B cell (primary cell): Measurements from ENCODE around the gene NDUFB7. TPM values are rescaled to one million over a fixed set of nuclear protein-coding genes. Genes with fewer than 3 reads are reported as not detected.
A peak's percentile ranks its signal among the peaks of the same experiment; 100 is the strongest.

Source experiments
- ATAC-seq: fragments of 200-7000 bp; cut with Tn5 transposase; one replicate; pipeline ENCODE4 v1.10.0; 2021; ENCODE audit warnings: low read depth, mild to moderate bottlenecking, moderate number of reproducible peaks, moderate library complexity
- CTCF ChIA-PET: fragments of 350-600 bp; sonication (Branson Sonifier 250); formaldehyde crosslinking; loops from one replicate; lab custom pipeline; 2021; ENCODE audit warnings: antibody characterized with exemption, inconsistent platforms; lab: Charles Lee
- POLR2A ChIA-PET: fragments of 350-600 bp; sonication (Branson Sonifier 250); formaldehyde crosslinking; loops from one replicate; lab custom pipeline; 2021; ENCODE audit warnings: antibody characterized with exemption; lab: Charles Lee
- DNase-seq: peaks from one replicate; pipeline ENCODE4 v3.0.0; 2013
- H2AFZ ChIP-seq: 2 replicates; pipeline ENCODE4 v1.6.1; 2012; ENCODE audit warnings: mild to moderate bottlenecking, low read depth, low read length; ENCODE audit not compliant: insufficient read depth, poor library complexity, severe bottlenecking
- H3K27ac ChIP-seq, 2 donors: 1 replicate in 1 of 2; 2 replicates in 1 of 2; pipeline ENCODE4 v1.5.1; 2012 to 2013; ENCODE audit warnings: low read length in 2 of 2, mild to moderate bottlenecking in 2 of 2, moderate library complexity in 1 of 2
- H3K27me3 ChIP-seq, 4 experiments: fragments of 200-600 bp in 1 of 4; sonication (generic) in 1 of 4; replicated peaks in 1 of 4; 1 replicate in 2 of 4; 2 replicates in 2 of 4; pipeline versions ENCODE4 v1.6.1 to v1.7.0; 2013 to 2016; ENCODE audit warnings: low read length in 3 of 4, mild to moderate bottlenecking in 2 of 4, mixed read lengths in 1 of 4, moderate library complexity in 1 of 4; ENCODE audit not compliant: insufficient read depth in 4 of 4, control insufficient read depth in 3 of 4; ENCODE audit errors: control extremely low read depth in 1 of 4
- H3K36me3 ChIP-seq, 2 experiments: replicated peaks in 1 of 2; 1 replicate in 1 of 2; 2 replicates in 1 of 2; pipeline versions ENCODE4 v1.6.1 to v1.7.1; 2013; ENCODE audit warnings: low read length in 1 of 2; ENCODE audit not compliant: insufficient read depth in 2 of 2, control insufficient read depth in 1 of 2; ENCODE audit errors: control extremely low read depth in 1 of 2, extremely low read depth in 1 of 2
- H3K4me1 ChIP-seq, 2 donors: fragments of 200-600 bp in 1 of 2; sonication (generic) in 1 of 2; 1 replicate in 1 of 2; 2 replicates in 1 of 2; pipeline versions ENCODE4 v1.5.1 to v1.6.1; 2013 to 2017; ENCODE audit warnings: low read length in 2 of 2; ENCODE audit not compliant: control insufficient read depth in 2 of 2, insufficient read depth in 2 of 2
- H3K4me2 ChIP-seq: replicated peaks from 2 replicates; pipeline ENCODE3; 2012; ENCODE audit warnings: mild to moderate bottlenecking, low read depth, low read length; ENCODE audit not compliant: poor library complexity, severe bottlenecking
- H3K4me3 ChIP-seq, 5 experiments: fragments of 200-600 bp in 1 of 5; sonication (generic) in 1 of 5; 1 replicate in 3 of 5; 2 replicates in 2 of 5; pipeline versions ENCODE4 v1.5.1 to v1.7.0; 2011 to 2016; ENCODE audit warnings: low read length in 4 of 5, mild to moderate bottlenecking in 4 of 5, low read depth in 2 of 5, control low read depth in 1 of 5, moderate library complexity in 1 of 5; ENCODE audit not compliant: insufficient read depth in 1 of 5; ENCODE audit errors: control extremely low read depth in 1 of 5, extremely low read depth in 1 of 5
- H3K79me2 ChIP-seq: fragments of 200-600 bp; sonication (generic); one replicate; pipeline ENCODE4 v1.6.0; 2016; ENCODE audit warnings: low read length; ENCODE audit not compliant: control insufficient read depth, insufficient read depth
- H3K9ac ChIP-seq: fragments of 200-600 bp; sonication (generic); 2 replicates; pipeline ENCODE4 v1.6.1; 2017; ENCODE audit warnings: mild to moderate bottlenecking, low read length, moderate library complexity
- H3K9me3 ChIP-seq, 3 donors: one replicate each; pipeline versions ENCODE4 v1.6.1 to v1.7.1; 2013; ENCODE audit warnings: low read length in 2 of 3; ENCODE audit not compliant: control insufficient read depth in 2 of 3, insufficient read depth in 1 of 3; ENCODE audit errors: control extremely low read depth in 1 of 3
- H4K20me1 ChIP-seq: 2 replicates; pipeline ENCODE4 v1.6.0; 2012; ENCODE audit warnings: mild to moderate bottlenecking, low read length; ENCODE audit not compliant: insufficient read depth, control insufficient read depth, poor library complexity, severe bottlenecking
- H3K27ac Mint-ChIP-seq: one replicate; pipeline ENCODE4 v1.8.0; 2021; ENCODE audit warnings: mixed read lengths
- H3K27me3 Mint-ChIP-seq: one replicate; pipeline ENCODE4 v1.8.0; 2021; ENCODE audit warnings: mixed read lengths
- H3K4me1 Mint-ChIP-seq: one replicate; pipeline ENCODE4 v1.8.0; 2021; ENCODE audit warnings: mixed read lengths
- H3K4me3 Mint-ChIP-seq: one replicate; pipeline ENCODE4 v1.8.0; 2021; ENCODE audit warnings: mixed read lengths
- H3K9me3 Mint-ChIP-seq: one replicate; pipeline ENCODE4 v1.8.0; 2022; ENCODE audit warnings: mixed read lengths; ENCODE audit not compliant: insufficient read depth
- EZH2 ChIP-seq: IDR thresholded peaks from 2 replicates; pipeline ENCODE4 v1.6.1; 2012; ENCODE audit warnings: borderline replicate concordance, low read depth, mild to moderate bottlenecking, moderate library complexity, low read length; ENCODE audit not compliant: insufficient read depth, poor library complexity, severe bottlenecking
- WGBS: methylation state at CpG from one replicate; pipeline ENCODE4 v1.1.5; 2013; ENCODE audit warnings: missing lambda C conversion rate; ENCODE audit not compliant: insufficient coverage; 5-methylcytosine and 5-hydroxymethylcytosine counted together
- intact Hi-C: fragments of 100-400 bp; cut with micrococcal nuclease; formaldehyde crosslinking; loops from one replicate; pipeline ENCODE4 v1.10.0; 2022
- polyA plus RNA-seq: library from polyadenylated mRNA; depleted of rRNA; stranded (reverse); fragments of >200 nt; gene quantifications from 2 replicates; pipeline ENCODE4 v1.2.3, GENCODE V29; 2012
- total RNA-seq, 2 donors: library from RNA; stranded (reverse); fragments of 120-200 nt in 1 of 2; gene quantifications; 1 replicate in 1 of 2; 2 replicates in 1 of 2; pipeline versions ENCODE4 v1.2.3 to v1.2.4, GENCODE V29; 2013 to 2022
- TF ChIP-seq, protein P1 (sequence below): fragments of 200-600 bp; IDR thresholded peaks from one replicate; pipeline ENCODE4 v1.8.0; 2022; ENCODE audit warnings: antibody characterized with exemption, mild to moderate bottlenecking

The NDUFB7 gene
- total and polyA plus RNA-seq, 2 donors (not counting 1 experiment from before 2014, with no cell fraction given), result 71.5 to 168 TPM

- H3K27ac ChIP-seq, result no peak overlapping the region
- no peak overlapping the region for H3K27ac Mint-ChIP-seq
- no peak overlapping the region for H3K4me3 ChIP-seq
- WGBS, result 95% methylated on average over 19 of the region's 23 CpGs
- no peak overlapping the region for H3K4me3 Mint-ChIP-seq
- peaks cover 84% of the 10 kb centered on the region for H4K20me1 ChIP-seq
- ChIA-PET POLR2A (no interaction called here), CTCF (interaction anchor here (1.6 to 3.2 kb wide), 2 partner anchors 13 to 122 kb away, joined by 4 to 16 read pairs; partner anchors contain the start of gene NDUFB7)
- H3K9me3 Mint-ChIP-seq, result no peaks in the 10 kb centered on the region
- intact Hi-C loops, result no loop called here
- peaks cover 0 to 3% (median 0%) of the 10 kb centered on the region in 3 donors for H3K9me3 ChIP-seq
- H3K4me1 Mint-ChIP-seq, result peaks cover 27% of the 10 kb centered on the region
- TF ChIP-seq, protein P1, sequence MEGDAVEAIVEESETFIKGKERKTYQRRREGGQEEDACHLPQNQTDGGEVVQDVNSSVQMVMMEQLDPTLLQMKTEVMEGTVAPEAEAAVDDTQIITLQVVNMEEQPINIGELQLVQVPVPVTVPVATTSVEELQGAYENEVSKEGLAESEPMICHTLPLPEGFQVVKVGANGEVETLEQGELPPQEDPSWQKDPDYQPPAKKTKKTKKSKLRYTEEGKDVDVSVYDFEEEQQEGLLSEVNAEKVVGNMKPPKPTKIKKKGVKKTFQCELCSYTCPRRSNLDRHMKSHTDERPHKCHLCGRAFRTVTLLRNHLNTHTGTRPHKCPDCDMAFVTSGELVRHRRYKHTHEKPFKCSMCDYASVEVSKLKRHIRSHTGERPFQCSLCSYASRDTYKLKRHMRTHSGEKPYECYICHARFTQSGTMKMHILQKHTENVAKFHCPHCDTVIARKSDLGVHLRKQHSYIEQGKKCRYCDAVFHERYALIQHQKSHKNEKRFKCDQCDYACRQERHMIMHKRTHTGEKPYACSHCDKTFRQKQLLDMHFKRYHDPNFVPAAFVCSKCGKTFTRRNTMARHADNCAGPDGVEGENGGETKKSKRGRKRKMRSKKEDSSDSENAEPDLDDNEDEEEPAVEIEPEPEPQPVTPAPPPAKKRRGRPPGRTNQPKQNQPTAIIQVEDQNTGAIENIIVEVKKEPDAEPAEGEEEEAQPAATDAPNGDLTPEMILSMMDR, result no peak
- TF ChIP-seq EZH2, result no peak
- no peaks in the 10 kb centered on the region for H3K27me3 ChIP-seq
- H3K4me1 ChIP-seq, result peaks cover 4 to 13% of the 10 kb centered on the region in 2 donors
- ATAC-seq (no peak), DNase-seq (no peak)
- H3K9ac ChIP-seq, result no peak overlapping the region
- H2AFZ ChIP-seq, result no peak overlapping the region
- H3K36me3 ChIP-seq, result peaks cover 0 to 6% of the 10 kb centered on the region in 2 experiments
- H3K79me2 ChIP-seq, result peaks cover 85% of the 10 kb centered on the region
- no peak overlapping the region for H3K4me2 ChIP-seq
- no peaks in the 10 kb centered on the region for H3K27me3 Mint-ChIP-seq
Observed at GRCh38 chr19:14558370-14559066, 13.3 kb downstream of the NDUFB7 start.

DNA sequence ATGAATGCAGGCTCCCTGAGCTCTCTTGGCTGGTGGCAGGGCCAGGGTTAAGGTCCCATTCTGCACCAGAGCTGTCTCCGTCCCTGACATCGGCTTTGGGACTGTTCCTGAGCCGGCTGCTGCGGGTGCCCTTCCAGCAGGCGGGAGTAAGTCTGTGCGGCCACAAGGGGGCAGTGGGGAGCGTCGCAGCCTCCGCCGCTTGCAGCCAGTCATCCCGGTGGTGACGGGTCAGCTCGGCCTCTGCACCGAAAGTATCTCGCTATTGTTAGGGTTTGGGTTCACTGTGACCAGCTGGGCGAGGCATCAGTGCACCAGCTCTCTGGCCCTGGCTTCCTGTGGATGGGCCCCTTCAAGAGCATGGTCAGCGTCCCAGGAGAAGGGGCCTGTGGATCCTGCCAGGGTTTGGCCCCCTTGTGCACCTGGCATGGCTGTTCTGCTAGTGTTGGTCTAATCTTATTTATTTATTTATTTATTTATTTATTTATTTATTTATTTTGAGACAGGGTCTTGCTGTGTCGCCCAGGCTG, 15.1 kb downstream of the NDUFB7 start:
- POLR2A ChIA-PET, result interaction anchor here (0.6 to 1.3 kb wide), 3 partner anchors 38 to 719 kb away, joined by 3 to 5 read pairs (median 4); partner anchors contain the start of gene DNAJB1
- no peaks in the 10 kb centered on the region for H3K27me3 Mint-ChIP-seq
- no peak overlapping the region for H3K27ac Mint-ChIP-seq
- peak overlapping the region; percentile 3 for H2AFZ ChIP-seq
- ATAC-seq, result peak; percentile 82
- peak overlapping the region; percentile 74 for H3K4me2 ChIP-seq
- CTCF ChIA-PET, result interaction anchor here (0.9 to 4.3 kb wide), 20 partner anchors 9 to 218 kb away, joined by 3 to 36 read pairs (median 5); partner anchors contain the start of genes NDUFB7 and ZNF333
- 10% methylated on average over 17 of the region's 18 CpGs for WGBS
- no peaks in the 10 kb centered on the region for H3K9me3 Mint-ChIP-seq
- intact Hi-C loops, result no loop called here
- H3K79me2 ChIP-seq, result peaks cover 93% of the 10 kb centered on the region
- H3K9me3 ChIP-seq, result peaks cover 0 to 3% (median 0%) of the 10 kb centered on the region in 3 donors
- H3K9ac ChIP-seq, result no peak overlapping the region
- no peak overlapping the region for H3K4me3 ChIP-seq
- no peaks in the 10 kb centered on the region for H3K27me3 ChIP-seq
- peaks cover 81% of the 10 kb centered on the region for H4K20me1 ChIP-seq
- H3K36me3 ChIP-seq, result peaks cover 0 to 3% of the 10 kb centered on the region in 2 experiments
- no peak overlapping the region for H3K27ac ChIP-seq
- DNase-seq, result peak; percentile 80
- peaks cover 4 to 19% of the 10 kb centered on the region in 2 donors for H3K4me1 ChIP-seq
- peak overlapping the region; percentile 41 for H3K4me3 Mint-ChIP-seq
- peaks cover 30% of the 10 kb centered on the region for H3K4me1 Mint-ChIP-seq
- TF ChIP-seq EZH2, result no peak
- TF ChIP-seq, protein P1, result peak; percentile 92
